Measurements from ENCODE around the gene SCP2D1. TPM values are rescaled to one million over a fixed set of nuclear protein-coding genes. Genes with fewer than 3 reads are reported as not detected.

Gene SCP2D1
- total RNA-seq, 1 experiment from 2014 or later, result not detected

DNA sequence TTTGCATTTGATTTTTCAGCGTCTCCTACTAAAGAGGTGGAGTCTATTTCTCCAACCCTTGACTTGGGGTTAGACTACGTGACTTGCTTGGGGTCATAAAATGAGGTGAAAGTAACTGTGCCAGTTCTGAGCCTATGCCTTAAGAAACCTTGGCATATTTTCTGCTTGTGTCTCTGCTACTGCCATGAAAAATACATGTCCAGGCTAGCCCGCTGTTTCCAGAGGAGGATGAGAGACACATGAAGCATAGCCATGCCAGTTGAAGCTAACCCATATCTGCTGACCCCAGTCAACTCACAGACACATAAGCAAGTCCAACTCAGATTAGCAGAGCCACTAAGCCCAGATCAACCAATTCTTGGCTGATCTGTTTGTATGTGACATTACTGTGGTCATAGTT, 38.7 kb downstream of the SCP2D1 start:
- Histone ChIP-seq H3K36me3 (ENCODE audit: control insufficient read depth in 1 of 2, insufficient read depth in 2 of 2, low read length in 2 of 2) (no peaks in the 10 kb centered on the region), H3K9me3 (ENCODE audit: control insufficient read depth in 1 of 2, insufficient read depth in 1 of 2, low read depth in 1 of 2, low read length in 2 of 2) (no peaks in the 10 kb centered on the region), H2AFZ (ENCODE audit: low read depth, low read length, poor library complexity, severe bottlenecking) (no peak overlapping the region), H4K20me1 (ENCODE audit: insufficient read depth) (no peaks in the 10 kb centered on the region), H3K9me2 (ENCODE audit: insufficient read depth) (no peaks in the 10 kb centered on the region), H3K9ac (ENCODE audit: low read length) (no peak overlapping the region), H3K79me2 (ENCODE audit: insufficient read depth, low read length) (no peaks in the 10 kb centered on the region), H3K27ac (ENCODE audit: low read depth, low read length) (no peak overlapping the region), H3K4me1 (ENCODE audit: control insufficient read depth in 1 of 2, insufficient read depth in 2 of 2, low read length in 2 of 2) (no peaks in the 10 kb centered on the region), H3K4me2 (ENCODE audit: low read length) (no peak overlapping the region), H3K27me3 (ENCODE audit: insufficient read depth, low read length) (peaks cover 5% of the 10 kb centered on the region), H3K4me3 (replicated peaks in 1 of 2; ENCODE audit: low read depth in 1 of 2, low read length in 2 of 2) (no peak overlapping the region)
- no TSS peak for BruUV-seq (replicated peaks)
- TF ChIP-seq CEBPB (IDR thresholded peaks at IDR 0.05; ENCODE audit: low read depth) (no peak), POLR2A (IDR thresholded peaks at IDR 0.05; ENCODE audit: borderline replicate concordance, extremely low read depth, insufficient read depth, insufficient read length) (no peak), YY1 (IDR thresholded peaks at IDR 0.05; ENCODE audit: extremely low read depth, insufficient replicate concordance, low read depth, low read length) (no peak), EZH2 (IDR thresholded peaks at IDR 0.05) (no peak), POLR2AphosphoS5 (IDR thresholded peaks at IDR 0.05; ENCODE audit: low read depth, low read length) (no peak), ZFX (IDR thresholded peaks at IDR 0.05) (no peak), EZH2phosphoT487 (IDR thresholded peaks at IDR 0.05; ENCODE audit: borderline replicate concordance) (no peak), ZNF274 (IDR thresholded peaks at IDR 0.05; ENCODE audit: low read depth, low read length) (no peak)
- TF ChIP-seq, protein P1, sequence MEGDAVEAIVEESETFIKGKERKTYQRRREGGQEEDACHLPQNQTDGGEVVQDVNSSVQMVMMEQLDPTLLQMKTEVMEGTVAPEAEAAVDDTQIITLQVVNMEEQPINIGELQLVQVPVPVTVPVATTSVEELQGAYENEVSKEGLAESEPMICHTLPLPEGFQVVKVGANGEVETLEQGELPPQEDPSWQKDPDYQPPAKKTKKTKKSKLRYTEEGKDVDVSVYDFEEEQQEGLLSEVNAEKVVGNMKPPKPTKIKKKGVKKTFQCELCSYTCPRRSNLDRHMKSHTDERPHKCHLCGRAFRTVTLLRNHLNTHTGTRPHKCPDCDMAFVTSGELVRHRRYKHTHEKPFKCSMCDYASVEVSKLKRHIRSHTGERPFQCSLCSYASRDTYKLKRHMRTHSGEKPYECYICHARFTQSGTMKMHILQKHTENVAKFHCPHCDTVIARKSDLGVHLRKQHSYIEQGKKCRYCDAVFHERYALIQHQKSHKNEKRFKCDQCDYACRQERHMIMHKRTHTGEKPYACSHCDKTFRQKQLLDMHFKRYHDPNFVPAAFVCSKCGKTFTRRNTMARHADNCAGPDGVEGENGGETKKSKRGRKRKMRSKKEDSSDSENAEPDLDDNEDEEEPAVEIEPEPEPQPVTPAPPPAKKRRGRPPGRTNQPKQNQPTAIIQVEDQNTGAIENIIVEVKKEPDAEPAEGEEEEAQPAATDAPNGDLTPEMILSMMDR (IDR thresholded peaks at IDR 0.05 in 2 of 3, conservative IDR thresholded peaks at IDR 0.05 in 1 of 3; ENCODE audit: borderline replicate concordance in 1 of 3, insufficient read depth in 1 of 3, low read depth in 2 of 3, low read length in 2 of 3), result no peak
- TF ChIP-seq, protein P2, sequence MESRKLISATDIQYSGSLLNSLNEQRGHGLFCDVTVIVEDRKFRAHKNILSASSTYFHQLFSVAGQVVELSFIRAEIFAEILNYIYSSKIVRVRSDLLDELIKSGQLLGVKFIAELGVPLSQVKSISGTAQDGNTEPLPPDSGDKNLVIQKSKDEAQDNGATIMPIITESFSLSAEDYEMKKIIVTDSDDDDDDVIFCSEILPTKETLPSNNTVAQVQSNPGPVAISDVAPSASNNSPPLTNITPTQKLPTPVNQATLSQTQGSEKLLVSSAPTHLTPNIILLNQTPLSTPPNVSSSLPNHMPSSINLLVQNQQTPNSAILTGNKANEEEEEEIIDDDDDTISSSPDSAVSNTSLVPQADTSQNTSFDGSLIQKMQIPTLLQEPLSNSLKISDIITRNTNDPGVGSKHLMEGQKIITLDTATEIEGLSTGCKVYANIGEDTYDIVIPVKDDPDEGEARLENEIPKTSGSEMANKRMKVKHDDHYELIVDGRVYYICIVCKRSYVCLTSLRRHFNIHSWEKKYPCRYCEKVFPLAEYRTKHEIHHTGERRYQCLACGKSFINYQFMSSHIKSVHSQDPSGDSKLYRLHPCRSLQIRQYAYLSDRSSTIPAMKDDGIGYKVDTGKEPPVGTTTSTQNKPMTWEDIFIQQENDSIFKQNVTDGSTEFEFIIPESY (IDR thresholded peaks at IDR 0.05; ENCODE audit: extremely low read depth, insufficient replicate concordance, low read length), result no peak
- TF ChIP-seq, protein P3, sequence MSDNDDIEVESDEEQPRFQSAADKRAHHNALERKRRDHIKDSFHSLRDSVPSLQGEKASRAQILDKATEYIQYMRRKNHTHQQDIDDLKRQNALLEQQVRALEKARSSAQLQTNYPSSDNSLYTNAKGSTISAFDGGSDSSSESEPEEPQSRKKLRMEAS (IDR thresholded peaks at IDR 0.05), result no peak
- RAD21 ChIA-PET (ENCODE audit: low non-redundant PET in 1 of 2, low total read pairs in 2 of 2, uncharacterized antibody in 2 of 2, unreplicated experiment in 2 of 2), result no interaction called here
- intact Hi-C loops (cut with micrococcal nuclease), result no loop called here
- ATAC-seq, result no peak
- CTCF ChIA-PET, result no interaction called here
- DNase-seq (ENCODE audit: low read depth, low spot score), result no peak
- POLR2A ChIA-PET, result no interaction called here
